NCI-H1105 treated with DMSO at 0.1 percent for 48 hours (cell line): ENCODE results near the gene GRIPAP1.

Source experiments
- DNase-seq: peaks from one replicate; lab custom pipeline; 2025; lab: John Stamatoyannopoulos, UW

GRIPAP1 gene

DNA sequence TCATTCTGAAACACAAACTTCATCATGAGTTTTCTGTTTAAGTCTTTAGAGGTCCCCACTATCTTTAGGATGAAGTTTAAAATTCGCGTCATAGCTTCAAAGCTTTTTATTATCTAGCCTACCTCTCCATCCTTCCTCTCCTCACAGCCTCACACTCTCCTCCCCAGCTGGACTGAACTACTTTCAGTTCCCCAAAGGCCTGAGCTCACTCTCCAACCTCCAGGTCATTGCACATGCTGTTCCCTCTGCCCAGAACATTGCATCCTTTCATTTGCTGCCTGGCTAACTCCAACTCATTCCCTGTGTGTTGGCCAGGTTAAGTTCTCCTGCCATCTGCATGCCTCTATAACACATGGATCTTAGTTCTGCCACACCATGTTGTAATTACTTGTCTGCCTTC lies 41.8 kb downstream of the GRIPAP1 start:
- DNase-seq = no peak

DNA sequence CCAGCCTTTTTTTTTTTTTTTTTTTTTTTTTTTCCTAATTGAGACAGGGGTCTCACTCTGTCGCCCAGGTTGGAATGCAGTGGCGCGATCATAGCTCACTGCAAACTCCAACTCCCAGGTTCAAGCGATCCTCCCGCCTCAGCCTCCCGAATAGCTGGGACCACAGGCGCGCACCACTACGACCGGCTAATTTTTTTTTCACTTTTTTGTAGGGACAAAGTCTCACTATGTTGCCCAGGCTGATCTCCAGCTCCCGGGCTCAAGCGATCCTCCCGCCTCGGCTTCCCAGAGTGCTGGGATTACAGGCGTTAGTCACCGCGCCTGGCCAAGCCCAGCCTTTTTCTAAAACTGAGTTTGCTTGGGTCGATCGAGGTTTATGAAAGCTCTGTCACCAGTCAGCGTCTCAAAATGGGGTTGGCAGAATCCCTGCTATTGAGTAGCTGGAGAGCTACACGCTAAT lies 43.4 kb downstream of the GRIPAP1 start:
- DNase-seq = peak; percentile 22

DNA sequence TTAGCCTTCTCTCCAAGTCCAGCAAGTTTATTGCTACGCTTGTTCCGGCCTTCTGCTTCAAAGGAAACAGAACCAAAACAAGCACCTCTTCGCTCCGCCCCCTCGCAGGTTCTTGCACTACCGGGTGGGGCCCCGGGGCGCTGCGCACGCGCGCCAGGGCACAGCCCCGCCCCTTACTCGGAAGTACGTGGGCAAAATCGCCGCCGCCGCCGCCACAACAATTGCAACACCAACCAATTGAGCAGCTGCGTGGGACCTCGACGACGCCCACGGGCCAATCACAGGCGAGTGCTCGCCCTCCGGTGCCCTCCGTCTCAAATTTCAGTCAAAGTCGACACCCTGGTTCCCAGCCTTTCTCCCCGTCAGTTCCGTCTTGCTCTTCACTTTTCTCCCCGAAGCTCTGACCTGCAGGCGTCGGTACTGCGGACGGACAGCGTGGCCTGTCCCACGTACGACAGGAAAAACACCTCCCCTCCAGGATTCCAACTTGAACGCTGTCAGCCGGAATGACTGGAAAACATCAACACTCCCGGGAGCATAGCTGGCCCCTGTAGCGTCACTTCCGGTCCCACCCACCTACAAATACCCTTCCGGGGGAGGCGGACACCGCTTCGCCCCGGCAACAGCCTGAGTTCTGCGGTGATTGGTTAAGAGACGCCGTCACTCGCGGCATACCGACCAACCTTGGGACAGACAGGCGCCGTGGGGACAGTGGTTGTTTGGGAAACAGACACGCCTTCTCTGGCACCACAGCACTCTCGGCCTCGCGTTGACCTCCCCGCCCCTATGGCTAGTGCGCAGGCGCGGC lies 44.0 kb downstream of the GRIPAP1 start:
- peak; percentile 93 for DNase-seq

DNA sequence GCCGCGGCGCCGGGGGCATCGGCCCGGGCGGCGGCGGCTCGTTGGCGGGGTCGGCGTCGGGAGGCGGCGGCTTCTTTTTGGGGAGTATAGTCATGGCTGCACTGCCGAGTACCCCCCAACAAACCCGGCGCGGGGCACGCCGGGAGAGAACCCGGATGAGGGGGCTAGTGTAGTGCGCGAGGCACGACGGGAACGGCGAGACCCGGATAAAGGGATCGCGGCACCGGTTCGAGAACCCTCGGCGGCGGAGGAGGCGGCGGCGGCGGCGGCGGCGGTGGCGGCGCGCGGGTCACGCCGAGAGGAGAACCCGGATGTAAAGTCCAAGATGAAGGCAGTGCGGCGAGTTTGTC lies 44.6 kb downstream of the GRIPAP1 start, which contains the start of gene OTUD5:
OTUD5 (minus strand) TSS at position 131 of the 350 bp plus-strand sequence; CDS start at position 94, 37 bp downstream.
- peak; percentile 63 for DNase-seq

DNA sequence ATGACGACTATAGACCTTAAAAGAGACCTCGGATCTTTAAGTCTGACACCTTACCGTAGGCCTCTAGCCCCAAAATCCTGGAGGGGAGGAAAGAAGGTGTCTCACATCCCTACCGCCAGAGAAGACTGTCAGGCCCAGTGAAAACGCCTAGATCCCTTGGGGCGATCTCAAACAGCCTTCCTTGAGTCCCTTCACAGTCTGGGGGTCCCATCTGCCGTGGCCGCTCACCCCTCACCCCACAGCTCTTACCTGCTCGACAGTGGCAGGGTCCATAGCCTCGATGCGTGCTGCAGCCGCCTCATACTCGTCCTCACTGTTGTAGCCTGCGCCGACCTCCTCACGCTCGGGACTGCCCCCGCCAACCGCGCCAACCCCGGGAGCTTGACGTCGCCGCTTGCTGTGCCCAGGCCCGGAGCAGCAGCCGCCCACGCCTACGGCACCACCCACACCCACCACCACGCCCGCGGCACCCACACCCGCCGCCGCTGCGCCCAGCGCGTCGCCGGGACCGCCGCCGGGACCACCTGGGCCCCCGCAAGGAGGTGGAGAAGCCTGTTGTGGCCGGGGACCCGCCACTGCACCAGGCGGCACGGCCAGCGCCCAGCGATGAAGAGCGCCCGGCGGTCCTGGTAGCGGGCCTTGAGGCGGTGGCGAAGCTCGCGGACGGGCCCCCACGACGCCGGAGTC lies 45.2 kb downstream of the GRIPAP1 start:
- no peak for DNase-seq

DNA sequence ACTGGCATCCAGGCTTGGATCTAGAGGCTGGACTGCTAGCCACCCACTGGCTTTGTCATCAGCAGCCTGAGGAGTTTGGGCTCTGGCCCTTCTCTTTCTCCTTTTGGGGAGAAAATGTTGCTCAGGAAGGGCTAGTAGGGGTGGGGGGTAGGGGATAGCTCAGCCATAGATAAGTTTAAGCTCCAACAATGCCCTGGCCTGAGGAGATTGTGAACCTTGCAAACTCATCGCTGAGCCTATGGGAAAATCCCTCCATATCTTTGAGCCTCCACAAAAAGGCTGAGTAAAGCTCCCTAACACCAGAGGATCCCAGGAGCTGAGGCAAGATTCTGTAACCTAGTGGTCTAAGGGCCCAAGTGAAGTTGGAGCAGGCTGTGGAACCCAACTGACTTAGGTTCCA lies 53.5 kb downstream of the GRIPAP1 start:
- DNase-seq = no peak

DNA sequence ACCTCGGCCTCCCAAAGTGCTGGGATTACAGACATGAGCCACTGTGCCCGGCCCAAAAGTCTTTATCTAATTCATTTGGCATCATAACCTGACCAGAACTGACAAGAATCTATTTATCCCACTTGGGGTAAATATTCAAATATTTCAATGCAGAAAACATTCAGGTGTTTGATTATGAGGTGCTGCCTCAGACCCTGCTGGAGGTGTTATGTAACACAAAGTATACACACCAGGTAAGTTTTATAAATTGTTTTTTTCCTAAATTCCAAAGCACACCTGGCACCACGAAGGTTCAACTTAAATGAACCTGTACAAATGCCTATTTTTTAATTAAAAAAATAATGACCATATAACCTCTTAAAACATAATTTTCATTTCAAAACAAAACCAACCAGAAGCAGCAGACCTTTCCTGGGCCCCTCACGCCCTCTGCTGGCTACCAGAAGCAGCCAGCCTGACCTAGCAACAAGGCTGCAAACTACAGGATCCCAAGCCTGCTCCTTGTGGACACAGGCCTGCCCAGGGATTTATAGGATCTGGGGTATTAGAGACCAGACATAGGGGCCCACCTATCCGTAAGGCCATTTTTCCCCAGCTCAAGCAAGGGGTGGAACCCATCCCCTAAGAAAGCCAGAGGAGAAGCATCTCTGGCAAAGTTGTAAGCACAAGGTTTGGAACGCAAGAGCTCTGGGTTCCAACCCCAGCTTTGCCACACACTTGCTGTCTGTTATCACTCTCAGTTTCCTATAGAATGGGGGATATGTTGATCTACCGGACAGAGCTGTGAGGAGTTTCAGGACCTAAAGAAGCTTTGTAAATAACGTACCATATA lies 56.3 kb downstream of the GRIPAP1 start:
- peak; percentile 2 for DNase-seq

DNA sequence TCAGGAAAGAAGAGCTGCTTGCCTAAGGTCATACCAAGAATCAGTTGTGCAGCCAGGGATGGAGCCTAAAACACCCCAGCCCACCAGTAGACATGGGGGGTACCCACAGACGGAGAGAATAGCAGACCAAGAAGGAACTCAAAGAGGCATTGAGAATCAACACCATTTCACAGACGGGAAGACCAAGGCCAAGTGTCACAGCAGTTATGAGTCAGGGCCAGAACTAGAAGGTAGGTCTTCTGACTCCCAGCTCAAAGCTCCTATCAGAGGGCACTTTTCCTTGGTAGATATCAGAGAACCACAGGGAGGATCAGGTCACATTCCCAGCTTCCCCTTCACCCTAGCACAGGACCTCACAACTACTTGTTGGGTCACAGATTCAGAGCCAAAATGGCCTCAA lies 59.2 kb downstream of the GRIPAP1 start:
- DNase-seq = no peak

DNA sequence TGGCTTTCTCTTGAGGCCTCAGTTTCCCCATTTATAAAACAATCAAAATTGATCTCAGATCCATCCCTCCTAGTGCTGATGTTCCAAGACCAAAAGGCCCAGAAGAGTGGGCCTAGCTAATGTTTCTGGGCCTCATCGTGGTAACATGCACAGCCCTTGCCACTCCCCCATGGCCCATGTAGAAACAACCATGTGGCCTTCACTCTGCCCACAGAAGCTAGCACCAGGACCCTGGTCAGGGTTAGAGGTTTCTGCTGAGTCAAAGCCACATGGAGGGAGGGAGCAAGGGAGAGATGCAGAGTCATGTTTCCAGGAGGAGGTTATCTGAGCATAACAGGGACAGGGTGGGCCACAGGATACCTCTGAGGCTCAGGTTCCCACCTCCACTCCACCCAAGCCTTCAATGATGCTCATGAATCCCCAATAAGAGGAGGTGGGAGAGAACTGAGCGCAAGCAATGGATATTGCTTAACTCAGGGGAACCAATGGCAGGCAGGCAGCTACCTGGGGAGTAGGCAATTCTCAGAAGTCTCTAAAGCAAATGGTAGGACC lies 61.6 kb downstream of the GRIPAP1 start:
- DNase-seq = no peak

DNA sequence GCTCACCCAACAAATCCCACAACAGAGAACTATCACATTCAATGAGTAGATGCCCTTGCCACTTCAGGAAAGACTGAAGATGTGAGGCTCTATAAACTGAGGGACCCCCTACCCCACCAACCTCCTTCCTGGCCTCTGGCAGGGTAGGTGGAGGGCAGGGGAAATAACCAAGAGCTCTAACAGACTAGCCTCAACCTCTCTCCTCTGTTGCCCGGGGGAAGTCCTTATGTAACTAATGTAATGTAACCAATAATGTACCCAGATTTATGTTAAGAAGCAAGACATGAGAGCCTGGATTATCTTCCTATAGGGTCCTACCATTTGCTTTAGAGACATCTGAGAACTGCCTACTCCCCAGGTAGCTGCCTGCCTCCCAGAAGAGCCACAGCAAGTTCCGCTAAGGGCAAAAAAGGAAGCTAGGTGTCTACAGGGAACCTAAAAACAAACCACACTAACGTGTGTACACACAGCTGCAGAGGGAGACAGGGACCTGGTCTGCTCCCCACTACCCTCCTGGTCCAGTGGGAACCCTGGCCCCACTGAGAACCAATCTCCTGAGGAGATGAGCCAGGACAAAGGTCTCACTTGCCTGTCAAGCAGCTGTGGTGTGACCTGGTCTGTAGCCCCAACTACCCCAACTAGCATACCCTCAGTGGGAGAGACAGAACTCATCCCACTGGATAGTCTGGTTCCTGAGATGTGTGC lies 62.4 kb downstream of the GRIPAP1 start:
- DNase-seq = no peak

DNA sequence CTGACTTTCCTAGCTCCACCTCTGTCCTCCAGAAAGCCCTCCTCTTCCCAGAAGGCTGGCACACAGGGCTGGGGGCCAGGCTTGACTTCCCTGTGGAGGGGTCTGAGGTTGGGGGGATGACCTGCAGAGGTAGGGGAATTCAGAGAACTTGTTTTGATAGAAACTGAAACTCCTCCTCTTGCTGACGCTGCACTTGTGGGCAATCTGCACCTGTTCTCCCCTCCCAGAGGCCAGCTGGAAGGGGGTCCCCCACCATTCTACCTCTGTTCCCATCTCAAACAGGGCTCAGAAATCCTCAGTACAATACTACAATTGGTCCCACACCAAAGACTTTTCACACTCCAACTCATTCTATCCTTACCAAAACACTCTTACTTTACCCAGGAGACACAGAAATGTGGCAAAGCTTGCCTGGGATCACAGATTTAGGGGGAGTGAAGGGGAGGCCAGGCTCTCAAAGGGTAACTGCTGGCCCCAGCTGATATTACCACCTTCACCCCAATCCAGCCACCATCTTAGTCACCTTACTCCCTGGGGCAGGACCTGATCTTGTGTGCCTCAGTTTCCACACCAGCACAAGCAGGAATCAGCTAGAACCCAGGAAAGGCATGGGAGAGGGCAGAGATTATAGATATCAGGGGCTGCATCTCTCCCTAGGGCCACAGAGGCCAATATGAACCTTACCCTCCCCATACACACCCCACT lies 63.2 kb downstream of the GRIPAP1 start:
- no peak for DNase-seq

DNA sequence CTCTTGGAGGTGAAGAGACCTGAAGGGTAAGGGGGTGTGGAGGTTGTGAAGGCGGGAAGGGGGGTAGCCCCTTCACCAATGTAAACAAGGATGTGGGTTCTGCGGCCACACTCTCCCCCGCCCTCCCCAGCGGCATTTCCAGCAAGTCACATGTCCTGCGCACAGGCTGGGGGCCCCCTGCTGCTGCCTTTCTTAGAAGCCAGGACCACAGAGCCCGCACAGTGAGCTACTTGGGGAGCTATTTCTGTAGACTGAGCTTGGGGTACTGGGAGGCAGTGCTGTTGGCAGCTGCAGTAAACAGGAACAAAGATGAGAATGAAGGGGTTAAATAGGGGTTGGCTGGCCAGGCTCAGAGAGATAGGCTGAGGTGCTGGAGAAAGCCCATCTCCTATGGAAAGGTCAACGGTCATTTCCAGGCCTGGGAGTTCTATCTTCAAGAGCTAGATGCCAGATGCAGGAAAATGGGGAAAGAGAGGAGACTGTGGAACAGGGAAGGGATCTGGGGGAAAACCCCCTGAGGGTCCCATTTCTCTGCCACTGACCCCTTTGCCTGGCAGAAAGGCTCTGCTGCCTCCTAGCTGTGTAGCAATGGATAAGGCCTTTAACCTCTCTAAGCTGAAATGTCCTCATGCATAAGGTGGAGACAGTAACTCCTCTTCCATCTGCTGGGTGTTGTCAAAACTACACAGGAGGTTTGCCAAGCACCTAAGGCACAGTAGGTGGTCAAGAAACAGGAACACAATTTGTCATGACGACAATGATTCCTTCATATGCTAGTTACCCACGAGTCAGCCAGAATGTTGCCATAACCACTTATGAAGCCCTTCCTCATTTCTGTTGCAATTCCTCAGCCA lies 64.8 kb downstream of the GRIPAP1 start:
- DNase-seq = no peak

DNA sequence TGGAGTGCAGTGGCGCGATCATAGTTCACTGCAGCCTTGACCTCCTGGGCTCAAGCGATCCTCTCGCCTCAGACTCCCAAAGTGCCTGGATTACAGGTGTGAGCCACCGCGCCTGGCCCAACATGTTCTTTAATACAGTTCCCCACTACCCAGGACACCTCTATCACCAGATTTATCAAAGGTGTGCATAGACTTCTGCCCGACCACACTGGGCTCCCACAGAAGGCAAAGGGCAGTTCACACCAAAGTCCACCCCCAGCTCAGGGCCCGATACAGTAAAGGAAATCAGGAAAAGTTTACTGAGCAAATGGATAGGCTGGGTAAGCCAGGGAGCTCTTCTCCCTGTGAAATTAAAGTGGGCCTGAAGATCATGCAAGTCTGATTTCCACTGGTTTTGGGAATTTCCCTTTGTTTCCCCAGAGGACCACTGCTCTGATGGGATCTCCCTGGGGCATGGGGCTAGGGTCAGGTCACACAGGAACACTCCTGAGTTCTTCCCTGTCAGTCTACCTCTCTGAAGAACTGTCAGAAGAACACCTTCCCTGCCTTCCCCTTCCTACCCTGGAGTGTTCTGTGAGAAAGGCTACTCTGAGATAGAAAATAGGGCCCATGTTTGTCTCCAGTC lies 65.5 kb downstream of the GRIPAP1 start:
- DNase-seq = no peak

DNA sequence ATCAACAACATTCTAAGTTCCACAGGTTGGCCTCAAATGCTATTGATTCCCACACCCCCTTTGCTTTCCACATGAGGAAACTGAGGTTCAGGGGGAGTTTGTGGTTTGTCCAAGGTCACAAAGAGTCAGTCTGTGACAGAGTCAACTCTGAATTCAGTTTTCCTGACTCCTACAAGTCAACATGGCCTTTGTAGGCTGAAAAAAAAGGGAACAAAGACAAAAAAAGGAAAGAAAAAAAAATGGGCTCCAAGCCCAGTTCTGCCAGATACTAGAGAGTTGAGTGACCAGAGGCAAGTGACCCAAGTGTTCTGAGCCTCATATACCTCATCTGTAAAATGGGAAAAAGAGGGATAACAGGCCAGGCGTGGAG lies 66.8 kb downstream of the GRIPAP1 start:
- DNase-seq = no peak

DNA sequence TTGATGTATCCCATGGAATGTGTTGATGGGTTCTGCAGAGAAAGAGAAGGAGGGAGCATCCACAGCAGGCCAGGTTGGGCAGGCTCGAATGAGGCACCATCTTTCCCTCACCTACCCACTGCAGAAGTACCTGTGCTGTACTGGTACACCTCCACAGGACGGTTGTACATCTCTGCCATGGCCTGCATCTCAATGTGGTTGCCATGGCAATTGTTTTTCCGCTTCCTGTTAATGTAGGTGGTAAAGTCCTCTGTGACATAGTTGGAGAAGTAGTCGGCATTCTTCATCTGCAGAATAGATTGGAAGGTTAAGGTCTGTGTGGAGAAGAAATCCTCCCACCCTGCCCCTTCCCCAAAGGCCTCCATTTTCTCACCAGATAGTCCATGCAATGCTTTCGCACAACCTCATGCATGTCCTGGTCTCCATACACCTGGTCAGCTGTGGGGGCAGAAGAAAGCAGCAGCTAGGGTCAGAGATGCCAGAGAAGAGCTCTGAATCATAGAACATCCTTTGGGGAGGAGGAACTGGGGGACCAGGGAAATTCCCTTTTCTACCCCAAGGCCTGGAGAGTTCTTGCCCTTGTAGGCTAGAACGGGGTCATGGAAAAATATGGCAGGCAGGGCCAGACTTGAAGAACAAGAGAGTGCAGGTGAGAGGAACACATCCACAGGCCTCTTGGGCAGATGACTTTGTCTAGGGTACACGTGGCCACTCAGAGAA lies 67.3 kb downstream of the GRIPAP1 start:
- no peak for DNase-seq

DNA sequence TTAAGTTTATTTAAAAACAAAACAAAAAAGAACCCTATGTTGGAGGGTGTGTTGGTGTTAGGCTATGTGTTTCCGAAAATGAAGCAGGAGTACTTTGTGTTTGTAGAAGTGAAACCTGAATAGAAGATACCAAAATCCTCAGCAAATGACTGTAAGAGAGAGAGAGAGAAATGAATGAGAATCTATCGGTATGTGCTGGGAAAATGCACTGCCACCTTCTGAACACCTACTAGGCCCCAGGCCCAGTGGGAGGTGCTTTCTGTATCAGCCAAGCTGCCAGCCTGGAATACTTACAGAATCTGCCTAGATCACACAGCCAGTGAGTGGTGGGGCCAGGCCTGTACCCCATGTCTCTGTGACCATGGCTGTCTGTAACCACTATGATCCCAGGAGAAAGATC lies 68.3 kb downstream of the GRIPAP1 start:
- DNase-seq = no peak

DNA sequence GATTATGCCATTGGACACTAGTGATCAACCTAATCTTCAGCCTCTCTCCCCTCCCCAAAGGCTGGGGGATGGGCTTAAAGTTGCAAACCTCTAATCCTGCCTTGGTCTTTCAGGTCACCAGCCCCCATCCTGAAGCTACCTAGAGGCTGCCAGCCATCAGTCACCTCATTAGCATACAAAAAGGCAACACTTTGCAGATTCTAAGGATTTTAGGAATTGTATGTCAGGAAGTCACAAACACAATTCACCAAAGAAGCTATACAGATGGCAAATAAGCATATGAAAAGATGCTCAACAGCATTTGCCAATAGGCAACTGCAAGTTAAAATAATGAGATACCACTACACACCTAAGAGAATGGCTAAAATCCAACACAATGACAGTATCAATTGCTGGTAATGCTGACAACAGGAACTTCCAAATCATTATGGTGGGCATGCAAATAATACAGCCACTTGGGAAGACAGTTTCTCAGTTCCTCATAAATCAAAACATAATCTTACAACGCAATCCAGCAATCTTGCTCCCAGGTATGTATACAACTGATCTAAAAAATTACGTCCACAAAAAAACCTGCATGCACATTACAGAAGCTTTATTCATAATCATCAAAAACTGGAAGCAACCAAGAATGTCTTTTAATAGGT lies 74.2 kb downstream of the GRIPAP1 start:
- DNase-seq = no peak

DNA sequence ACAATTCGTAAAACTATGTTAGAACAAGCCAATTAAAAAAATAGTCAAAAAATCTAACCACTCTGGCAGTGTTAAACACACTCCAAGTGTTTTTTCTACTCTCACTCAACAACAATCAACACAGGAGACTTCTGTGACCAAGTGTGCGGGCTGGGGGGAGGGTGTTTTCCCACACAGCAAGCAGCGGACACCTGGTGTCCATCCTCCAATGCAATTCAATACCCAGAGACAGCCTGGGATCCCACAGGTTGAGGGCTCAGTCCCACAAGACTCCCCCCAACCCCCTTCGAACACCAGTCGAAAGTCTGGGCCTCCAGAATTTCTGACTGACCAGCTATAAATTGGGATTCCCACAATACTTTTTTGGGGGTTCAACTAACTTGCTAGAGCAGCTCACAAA lies 74.9 kb downstream of the GRIPAP1 start:
- DNase-seq = no peak
